ENCODE data around the gene ALG2. TPM values are rescaled to one million over a fixed set of nuclear protein-coding genes. Genes with fewer than 3 reads are reported as not detected.
A peak's percentile ranks its signal among the peaks of the same experiment; 100 is the strongest.

Gene ALG2
- total RNA-seq, 1 experiment from 2014 or later: 43.0 TPM

DNA sequence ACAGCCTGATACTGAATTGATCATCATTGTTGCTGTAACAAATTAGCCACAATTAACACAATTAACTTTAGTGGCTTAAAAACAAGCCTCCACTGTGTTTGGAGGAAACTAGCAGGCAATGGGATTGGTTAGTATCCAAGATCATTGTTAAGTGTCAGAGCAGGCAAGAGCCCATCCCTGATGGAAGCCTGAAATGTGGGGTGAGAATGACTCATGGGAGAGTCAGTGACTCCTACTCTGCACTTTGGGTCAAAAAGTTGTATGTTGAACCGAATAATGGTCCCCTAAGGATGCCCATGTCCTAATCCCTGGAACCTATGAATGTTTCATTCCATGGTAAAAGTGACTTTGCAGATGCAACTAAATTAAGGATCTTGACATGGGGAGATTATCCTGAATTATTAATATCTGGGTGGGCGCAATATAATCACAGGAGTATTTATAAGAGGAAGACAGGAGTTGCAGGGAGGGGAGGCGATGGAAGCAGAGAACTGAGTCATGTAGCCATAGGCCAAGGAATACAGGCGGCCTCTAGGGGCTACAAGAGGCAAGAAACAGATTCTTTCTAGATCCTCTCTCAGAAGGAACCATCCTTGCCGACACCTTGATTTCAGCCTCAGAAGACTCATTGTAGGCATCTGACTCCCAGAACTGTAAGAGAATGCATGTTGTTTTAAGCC is 28.8 kb downstream of the ALG2 start:
- peak; percentile 6 for DNase-seq (ENCODE audit: low spot score)

DNA sequence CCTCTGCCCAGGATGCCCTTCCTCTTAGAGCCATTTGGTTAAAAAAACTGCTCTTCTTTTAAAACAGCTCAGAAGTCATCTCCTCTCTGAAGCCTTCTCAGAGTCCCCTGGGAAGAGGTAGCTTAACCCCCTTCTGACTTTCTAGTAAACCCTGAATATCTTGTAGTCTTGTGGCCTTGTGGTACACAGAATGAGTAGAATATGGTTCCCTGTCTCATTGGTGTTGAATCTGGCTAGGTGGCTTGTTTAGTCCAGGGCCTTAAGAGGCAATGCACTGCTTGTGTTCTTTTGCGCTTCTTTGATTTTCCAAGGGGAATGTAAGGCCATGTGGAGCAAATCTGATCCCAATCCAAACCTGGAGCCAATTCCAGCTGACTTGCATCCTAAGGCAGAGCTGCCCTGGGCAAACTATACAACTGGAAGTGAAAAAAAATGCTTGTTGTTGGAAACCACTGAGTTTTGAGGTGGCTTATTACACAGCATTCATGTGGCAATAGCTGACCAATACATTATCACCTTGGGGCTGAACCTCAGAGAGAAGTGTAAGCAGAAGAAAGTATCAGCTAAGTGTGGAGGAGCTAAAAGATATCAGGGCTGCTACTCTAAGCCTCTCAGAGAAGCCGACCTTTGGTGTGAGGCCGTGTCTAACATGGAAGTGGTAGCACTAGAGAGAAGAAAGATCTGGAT is 31.0 kb downstream of the ALG2 start:
- no peak for DNase-seq (ENCODE audit: low spot score)

DNA sequence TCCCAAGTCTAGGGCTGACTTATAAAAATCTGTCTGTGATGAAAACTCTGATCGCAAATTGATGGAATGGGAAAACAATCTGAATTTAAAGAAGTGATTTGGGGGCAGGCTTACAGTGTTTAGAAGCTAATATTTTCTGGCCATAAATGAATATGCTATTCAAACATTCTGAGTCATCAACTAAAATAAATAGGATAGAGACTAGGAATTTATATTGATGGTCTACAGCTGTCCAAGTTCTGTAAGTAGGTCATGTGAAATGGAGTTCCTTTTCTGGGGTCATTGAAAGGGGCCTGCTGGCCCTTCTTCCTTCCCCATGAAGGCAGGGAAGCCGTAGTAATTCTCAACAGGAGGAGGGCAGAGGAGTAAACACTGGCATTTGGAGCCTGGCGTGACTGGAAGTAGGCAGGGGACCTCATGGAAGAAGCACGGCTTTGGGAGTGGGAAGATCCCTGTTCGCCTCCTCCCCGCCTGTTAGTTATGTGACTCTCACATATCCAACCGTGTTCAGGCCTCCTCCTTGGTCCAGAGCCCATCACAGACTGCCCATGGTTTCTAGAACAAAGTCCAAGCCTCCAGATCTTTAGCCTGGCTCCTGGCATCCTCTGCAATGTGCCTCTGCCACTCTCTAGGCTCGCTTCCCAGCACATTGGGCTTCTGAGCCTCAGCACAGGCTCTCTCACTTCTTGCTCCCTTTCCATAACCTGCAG is 31.7 kb downstream of the ALG2 start:
- DNase-seq (ENCODE audit: low spot score): no peak

DNA sequence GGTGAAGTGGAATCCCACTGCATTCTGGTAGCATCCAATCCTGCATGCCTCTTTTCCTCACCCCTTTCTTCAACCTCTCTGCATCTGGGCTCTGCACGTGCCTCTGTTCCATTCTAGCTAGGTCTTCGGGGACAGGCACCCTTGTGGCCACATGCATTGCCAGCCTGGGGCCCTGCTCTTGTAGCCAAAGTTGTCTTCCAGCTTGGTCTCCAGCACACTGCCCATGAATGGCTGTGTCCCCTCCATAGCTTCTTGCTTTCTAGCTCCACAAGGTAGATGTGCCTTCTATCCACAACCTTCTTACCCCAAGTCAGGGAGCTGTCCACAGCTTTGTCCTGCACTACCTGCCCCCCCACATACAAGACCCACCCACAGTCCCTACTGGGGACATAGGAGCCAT is 32.6 kb downstream of the ALG2 start:
- DNase-seq (ENCODE audit: low spot score): no peak

DNA sequence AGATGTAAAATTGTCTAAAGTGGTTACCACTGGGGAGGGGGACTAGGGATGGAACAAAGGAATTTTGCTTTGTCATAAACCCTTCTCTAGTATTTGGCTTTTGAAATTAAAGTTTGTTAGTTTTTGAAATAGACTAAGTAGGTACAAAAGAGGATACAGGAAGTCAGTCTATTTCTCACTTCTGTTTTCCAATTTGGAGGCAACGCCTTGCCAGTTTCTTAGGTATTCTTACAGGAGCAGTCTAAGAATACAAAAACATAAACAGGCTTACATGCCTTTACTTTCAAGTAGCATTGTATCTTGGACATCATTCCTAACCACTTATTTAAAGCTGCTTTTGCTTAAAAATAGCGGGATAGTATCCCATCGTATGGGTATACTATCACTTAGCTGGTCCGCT is 34.4 kb downstream of the ALG2 start:
- DNase-seq (ENCODE audit: low spot score): no peak

DNA sequence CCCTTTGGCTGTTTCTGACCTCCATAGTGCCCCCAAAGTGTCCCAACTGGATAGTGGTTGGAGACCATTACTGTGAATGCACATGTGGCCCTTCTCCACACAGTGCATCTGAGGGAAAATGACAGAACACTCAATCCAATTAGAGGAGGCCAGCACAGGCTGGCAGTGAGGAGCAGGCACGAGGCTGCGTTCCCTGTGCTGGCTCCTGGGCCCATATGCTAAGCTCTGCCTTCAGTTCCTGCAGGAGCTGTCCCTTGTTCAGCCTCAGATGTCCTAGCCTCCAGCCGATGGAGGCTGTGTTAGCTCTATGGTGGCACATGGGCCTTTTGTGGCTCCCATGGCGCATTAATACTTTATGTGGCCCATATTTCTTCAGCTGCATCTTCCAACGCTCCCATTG is 35.8 kb downstream of the ALG2 start:
- no peak for DNase-seq (ENCODE audit: low spot score)

DNA sequence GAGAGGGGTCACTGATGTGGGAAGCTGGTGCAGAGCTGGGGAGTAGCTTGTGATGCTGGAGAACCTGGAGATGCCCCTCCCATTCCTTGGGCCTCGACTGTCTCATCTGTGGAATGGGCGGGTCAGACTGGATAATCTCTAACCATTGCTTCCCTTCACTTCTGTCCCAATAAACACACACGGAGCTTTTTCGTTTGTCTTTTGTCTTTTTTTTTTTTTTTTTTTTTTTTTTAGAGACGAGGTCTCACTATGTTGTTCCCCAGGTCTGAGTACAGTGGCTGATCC is 36.5 kb downstream of the ALG2 start:
- no peak for DNase-seq (ENCODE audit: low spot score)

DNA sequence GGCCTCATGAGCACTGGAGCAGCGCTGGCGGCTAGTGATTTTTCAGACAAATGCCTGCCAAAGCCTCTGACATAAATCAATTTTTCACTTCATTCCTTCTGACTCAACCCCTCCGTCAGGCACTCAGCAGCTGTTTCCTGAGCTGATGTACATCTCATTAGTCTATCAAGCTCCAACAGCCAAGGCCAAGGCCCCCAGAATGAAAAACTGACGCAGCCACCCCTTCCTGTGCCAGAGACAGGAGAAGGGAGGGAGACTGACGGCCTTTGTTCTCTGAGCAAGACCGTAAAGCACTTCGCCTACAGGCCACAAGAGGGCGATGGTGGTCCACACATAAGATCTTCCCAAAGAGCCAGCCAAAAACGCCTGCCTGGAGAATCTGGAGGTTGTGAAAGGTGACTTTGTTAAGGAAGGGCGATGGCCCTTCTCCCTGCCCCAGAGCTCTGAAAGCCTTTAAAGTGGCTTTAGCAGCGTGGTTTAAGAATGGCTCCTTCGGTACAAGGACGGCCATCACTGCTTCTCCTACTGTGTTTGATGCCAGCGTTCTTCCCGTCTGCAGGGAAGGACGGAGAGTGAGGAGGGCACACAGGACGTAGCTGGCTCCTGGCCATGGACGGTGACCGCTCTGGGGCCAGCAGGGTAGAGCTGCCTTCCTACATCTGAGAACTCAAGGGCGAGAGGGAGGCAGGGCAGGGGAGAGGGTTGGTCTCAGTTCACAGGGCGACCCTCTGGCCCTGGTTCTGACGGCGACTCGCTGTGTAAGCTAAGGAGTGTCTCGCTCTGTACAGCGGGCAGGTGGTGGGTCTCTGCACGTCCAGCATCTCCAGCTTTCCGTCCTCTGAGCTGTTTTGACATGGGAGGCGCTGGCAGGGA is 37.0 kb downstream of the ALG2 start:
- DNase-seq (ENCODE audit: low spot score): peak; percentile 89

DNA sequence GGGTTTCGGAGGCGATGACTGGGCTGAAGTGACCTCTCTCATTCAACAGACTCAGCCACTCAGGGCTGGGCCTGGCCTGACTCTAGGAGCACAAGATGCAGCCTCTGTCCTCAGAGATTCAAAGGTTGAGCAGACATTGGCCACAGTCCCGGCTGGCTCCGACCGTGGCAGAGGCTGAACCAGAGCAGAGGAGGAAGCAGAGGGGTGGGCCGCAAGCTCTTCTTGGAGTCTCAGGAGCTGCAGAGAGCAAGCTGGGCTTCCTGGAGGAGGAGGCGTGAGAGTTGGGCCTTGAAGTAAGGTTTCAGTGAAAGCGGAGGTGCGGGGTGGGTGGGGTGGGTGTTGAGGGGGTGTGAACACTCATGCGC is 37.6 kb downstream of the ALG2 start:
- DNase-seq (ENCODE audit: low spot score): no peak

DNA sequence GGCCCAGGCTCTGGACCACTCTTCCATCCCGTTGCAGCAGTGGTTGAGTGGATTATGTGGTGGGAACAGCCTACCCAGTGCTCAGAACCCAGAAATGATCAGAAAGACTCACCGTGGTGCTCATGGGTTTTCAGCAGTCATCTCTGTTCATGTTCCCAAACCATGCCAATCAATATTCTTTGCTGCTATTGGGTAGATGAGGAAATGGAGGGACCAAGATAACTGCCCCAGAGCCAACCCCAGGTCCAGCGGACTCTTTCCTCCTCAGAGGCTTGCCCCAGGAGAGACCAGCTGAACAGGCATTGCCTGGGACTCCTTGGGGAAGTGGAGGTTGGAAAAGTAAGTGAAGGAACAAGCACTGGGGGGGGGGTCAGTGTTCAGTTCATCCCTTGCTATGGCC is 38.1 kb downstream of the ALG2 start:
- DNase-seq (ENCODE audit: low spot score): no peak

DNA sequence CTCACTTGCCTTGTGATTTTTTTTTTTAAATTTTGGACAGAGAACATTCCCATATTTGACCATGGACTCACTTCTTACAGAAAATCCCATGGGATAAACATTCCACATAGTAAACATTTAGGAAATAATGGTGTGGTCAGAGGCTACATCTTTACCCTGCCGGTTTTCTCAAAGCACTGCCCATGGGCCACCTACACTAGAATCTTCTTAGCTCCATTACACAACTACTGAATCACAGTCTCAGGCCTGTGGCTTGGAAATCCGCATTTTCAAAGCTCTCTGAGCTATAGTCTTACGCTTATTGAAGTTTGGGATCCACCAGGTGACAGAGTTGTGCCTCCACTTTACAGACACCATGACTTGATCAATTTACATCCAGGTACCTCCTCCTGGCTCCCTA is 39.4 kb downstream of the ALG2 start:
- no peak for DNase-seq (ENCODE audit: low spot score)

DNA sequence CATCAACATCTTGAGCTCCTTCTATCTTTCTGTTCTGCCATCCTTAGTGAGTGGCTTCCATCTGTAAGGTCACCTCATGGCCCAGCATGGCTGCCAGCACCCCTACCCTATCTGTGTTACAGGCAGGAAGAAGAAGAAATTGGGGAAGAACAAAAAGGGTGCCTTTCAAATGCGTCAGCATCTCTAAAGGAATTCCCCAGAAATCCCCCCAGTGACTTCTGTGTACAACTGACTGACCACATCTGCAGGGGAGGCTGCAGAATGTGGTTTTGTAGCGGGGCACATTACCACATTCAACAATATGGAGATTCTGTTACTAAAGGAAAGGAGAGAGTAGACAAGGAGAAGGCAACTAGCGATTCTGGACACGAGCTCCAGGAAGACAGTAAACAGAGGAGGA is 40.1 kb downstream of the ALG2 start:
- no peak for DNase-seq (ENCODE audit: low spot score)

DNA sequence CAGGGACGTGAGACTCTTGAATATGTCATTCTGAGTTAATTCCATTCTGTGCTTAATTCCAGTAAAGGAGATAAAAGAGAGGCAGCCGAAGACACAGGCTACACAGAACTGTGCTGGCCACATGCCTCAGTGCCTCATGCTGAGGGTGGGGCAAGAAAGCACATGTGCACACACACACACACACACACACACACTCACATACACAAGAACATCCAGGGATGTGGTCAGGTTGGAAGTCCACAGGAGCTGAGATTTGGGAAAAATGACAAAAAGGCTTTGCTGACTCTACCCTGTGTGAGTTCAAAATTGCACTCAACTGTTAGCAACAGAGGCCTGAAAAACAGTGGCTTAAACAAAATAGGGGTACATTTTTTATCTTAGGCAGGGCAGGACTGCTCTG is 40.5 kb downstream of the ALG2 start:
- DNase-seq (ENCODE audit: low spot score): no peak

DNA sequence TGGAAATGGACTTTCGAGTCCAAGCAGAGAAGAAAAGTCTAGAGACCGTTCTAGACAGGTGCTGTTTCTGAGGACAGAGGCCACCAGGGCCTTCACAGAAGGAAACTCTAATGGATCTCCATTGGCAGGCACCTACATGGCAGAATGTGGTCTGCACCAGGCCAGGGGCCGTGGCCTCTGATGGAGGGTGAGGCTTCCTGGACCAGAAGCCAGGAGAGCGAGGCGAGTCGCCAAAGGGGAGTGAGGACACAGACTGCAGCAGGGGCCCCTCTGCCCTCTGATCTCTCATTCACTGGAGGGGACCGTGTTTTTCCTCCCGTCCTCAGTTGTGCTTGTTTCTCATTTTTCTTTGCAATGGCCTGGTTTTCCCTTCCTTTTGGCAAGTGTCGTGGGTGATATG is 41.1 kb downstream of the ALG2 start:
- no peak for DNase-seq (ENCODE audit: low spot score)

DNA sequence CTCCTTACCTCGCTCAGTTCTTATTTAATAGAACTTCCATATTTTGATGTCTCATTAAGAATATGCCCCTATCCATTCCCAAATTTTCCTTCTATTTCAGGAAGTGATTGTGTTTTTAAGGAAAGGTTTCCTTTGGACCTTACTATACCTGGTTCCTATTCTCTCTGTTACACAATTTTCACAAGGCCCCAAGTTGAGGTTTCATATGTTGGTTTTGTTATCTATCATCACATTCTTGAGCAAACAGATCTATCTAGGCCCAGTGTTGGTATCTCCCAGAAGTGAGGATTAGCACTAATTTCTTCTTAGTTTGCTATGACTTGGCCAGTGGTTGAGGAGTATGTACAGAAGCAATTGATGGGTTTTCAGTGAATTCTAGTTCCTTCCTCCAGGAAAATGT is 41.5 kb downstream of the ALG2 start:
- no peak for DNase-seq (ENCODE audit: low spot score)

DNA sequence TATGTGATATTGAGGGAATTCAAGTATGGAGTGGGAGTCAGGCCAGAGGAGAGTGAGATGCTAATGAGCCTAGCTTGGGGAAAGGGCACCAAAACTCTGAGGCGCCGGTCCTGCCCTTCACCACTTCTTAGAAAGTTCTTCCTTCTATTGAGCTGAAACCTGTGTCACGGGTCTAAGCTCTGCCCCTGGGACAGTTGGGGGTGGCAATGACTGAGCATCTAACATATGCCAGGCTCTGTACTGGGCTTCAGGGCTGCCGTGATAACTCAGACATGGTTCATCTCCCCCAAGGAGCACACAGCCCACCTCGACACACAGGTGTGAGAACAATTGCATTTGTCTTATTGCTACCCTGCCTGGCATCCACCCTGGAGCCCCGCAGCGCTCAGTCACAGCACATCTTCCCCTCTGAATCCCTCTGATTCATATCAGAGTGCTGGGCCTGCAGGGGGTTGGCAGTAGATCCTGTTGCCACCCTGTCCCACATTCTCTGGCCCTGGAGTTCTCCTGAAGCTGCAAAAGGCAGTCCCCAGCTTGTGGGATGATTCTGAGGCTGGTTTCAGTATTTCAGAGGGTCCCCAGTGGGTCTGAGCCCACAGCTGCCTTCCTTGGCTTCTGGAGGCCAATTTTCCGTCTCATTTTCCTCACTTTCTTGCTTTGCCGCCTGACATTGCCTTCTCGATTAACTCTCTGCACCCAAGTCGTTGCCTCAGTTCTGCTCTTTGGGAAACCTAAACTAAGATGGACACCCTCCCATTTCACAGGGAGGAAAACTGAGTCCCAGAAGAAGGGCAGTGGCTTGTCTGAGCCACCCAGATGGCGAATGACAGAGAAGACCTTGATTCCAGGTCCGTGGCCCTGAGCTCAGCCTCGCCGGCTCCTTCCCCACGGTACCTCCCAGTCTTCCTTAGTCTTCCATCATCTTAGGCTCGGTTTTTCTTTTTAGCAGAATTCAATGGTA is 42.5 kb downstream of the ALG2 start:
- no peak for DNase-seq (ENCODE audit: low spot score)

DNA sequence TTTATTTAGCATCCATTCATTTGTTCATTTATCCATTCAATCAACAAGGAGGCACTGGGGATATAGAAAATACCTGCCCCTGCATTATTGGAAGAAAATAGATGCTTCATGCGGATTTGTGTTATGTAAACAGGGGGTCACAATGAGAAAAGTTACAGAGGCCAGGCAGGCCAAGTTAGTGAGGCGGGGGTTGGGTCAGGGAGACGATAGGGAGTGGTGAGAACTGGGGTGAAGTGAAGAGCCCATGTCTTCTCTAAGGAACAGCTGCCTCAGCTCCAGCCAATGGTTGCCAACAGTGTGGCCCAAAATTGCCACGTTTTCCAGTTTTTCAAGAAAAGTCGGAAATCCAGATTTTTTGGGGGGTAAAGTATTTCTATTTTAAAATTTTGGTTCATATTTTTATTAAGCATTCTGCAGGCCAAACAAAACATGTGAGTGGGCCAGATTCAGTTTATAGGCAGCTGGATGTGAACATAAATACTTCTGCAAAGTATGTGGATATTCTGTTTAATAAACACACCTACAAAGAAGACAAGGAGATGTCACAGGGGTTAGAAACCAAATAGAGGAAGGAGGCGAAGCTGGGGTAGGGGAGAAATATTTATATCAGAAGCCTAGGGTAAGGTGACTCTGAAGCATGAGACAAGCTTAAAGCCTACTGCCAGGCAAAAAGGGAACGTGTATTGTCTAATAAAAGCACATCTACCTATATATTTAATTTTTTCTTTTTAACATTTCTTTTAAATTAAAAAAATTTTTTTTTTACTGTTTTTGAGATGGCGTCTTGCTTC is 44.0 kb downstream of the ALG2 start:
- no peak for DNase-seq (ENCODE audit: low spot score)

DNA sequence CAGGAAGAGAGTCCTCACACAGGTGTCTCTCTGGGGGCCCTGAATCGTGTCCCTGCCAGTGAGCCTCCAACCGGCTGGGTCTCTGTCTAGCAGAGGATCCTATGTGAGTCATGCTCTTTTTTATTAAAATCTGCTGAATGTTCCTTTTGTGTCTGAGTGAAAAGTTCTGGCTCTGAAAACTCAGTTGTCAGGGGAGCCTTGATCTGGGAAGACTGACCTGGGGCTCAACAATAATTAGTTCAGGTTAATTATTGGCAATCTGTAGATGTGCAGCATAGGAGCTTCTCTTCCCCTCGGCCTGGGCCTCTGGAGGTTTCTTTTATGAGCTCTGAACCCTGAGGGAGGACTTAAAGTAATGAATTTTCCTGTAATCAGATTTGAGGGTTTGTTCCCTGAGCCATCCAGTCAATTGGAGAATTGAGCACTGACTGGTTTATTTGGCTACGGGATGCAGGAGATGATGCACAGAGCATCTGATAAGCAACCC is 45.2 kb downstream of the ALG2 start:
- no peak for DNase-seq (ENCODE audit: low spot score)

DNA sequence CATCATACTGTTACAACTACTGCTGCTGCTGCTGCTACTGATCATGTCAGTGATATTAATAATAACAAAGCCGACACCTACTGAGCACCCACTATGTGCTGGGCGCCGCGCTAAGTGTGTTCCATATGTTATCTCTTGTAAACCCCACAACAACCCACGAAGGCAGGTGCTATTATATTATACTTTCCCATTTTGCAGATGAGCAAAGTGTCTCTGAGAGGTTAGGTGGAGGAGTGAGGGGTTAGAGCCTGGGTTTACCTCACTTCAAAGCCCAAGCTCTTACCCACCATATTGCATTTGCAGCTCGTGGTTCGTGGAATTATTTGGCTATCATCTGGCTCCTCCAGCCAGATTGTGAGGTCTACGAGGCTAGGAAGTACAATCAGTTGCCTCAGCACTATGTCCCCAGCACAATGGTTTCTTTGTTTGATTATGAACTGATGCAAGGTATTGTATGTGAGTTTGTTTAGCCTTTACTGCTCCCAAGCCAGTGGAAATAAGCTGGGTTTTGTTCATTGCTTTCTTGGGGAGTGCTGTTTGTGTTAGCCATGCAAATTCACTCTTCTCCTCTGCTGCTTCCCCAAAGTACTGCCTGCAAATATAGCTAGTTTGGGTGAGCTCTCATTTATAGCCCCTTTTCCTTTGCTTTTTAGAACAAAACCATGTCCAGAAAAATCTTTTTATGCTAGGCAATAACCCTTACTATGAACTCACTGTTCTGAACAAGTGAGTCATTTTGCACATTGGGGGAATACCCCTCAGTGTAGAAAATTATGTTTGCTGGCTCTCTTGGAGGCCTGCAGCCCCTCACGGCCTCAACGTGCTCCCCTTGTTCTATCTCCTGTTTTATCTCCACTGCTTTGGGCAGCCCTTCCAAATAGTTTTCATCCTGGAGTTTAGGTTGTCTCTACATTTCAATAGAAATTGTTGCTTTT is 47.9 kb downstream of the ALG2 start:
- DNase-seq (ENCODE audit: low spot score): no peak

Data from HT-29 (cell line).